Astrocyte (in vitro differentiated cells and primary cell): ENCODE results near the gene SSH2. TPM values are rescaled to one million over a fixed set of nuclear protein-coding genes. Genes with fewer than 3 reads are reported as not detected.

Source experiments
- DNase-seq: peaks from one replicate; pipeline ENCODE4 v3.0.0-alpha.2; 2010; ENCODE audit warnings: low read depth
- FAIRE-seq: peaks from 2 replicates; lab custom pipeline; 2011; peaks lifted over from hg19 to GRCh38; lab: Jason Lieb, UNC
- H2AFZ ChIP-seq: 2 replicates; pipeline ENCODE4 v1.6.0; 2012; ENCODE audit warnings: low read depth, low read length, inconsistent platforms
- H3K27ac ChIP-seq: 2 replicates; pipeline ENCODE4 v1.5.1; 2011; ENCODE audit warnings: low read depth, low read length, inconsistent platforms
- H3K27me3 ChIP-seq: 2 replicates; pipeline ENCODE4 v1.6.0; 2011; ENCODE audit warnings: low read length, inconsistent platforms; ENCODE audit not compliant: insufficient read depth
- H3K36me3 ChIP-seq: 2 replicates; pipeline ENCODE4 v1.5.1; 2011; ENCODE audit warnings: low read length, inconsistent platforms; ENCODE audit not compliant: insufficient read depth
- H3K4me1 ChIP-seq: 2 replicates; pipeline ENCODE4 v1.5.1; 2011; ENCODE audit warnings: low read length, inconsistent platforms; ENCODE audit not compliant: insufficient read depth
- H3K4me2 ChIP-seq: 2 replicates; pipeline ENCODE4 v1.6.0; 2012; ENCODE audit warnings: low read length, inconsistent platforms
- H3K4me3 ChIP-seq: 2 replicates; pipeline ENCODE4 v1.5.1; 2011; ENCODE audit warnings: low read depth, mild to moderate bottlenecking, low read length, inconsistent platforms; ENCODE audit not compliant: insufficient read depth
- H3K79me2 ChIP-seq: 2 replicates; pipeline ENCODE4 v1.6.0; 2012; ENCODE audit warnings: mild to moderate bottlenecking, low read length, inconsistent platforms; ENCODE audit not compliant: insufficient read depth
- H3K9ac ChIP-seq: 2 replicates; pipeline ENCODE4 v1.6.0; 2012; ENCODE audit warnings: mild to moderate bottlenecking, low read length, inconsistent platforms
- H3K9me3 ChIP-seq: 2 replicates; pipeline ENCODE4 v1.5.1; 2012; ENCODE audit warnings: low read depth, mild to moderate bottlenecking, low read length, inconsistent platforms; ENCODE audit not compliant: insufficient read depth
- H4K20me1 ChIP-seq: 2 replicates; pipeline ENCODE4 v1.6.0; 2012; ENCODE audit warnings: low read length, inconsistent platforms; ENCODE audit not compliant: insufficient read depth
- H3K27ac Mint-ChIP-seq: one replicate; pipeline ENCODE4 v1.8.0; 2021; ENCODE audit warnings: mild to moderate bottlenecking, mixed read lengths; ENCODE audit not compliant: unreplicated experiment
- H3K27me3 Mint-ChIP-seq: one replicate; pipeline ENCODE4 v1.8.0; 2021; ENCODE audit warnings: low read depth, mixed read lengths; ENCODE audit not compliant: unreplicated experiment
- H3K36me3 Mint-ChIP-seq: one replicate; pipeline ENCODE4 v1.8.0; 2021; ENCODE audit warnings: low read depth, mixed read lengths; ENCODE audit not compliant: unreplicated experiment
- H3K4me1 Mint-ChIP-seq: one replicate; pipeline ENCODE4 v1.8.0; 2021; ENCODE audit warnings: low read depth, mixed read lengths; ENCODE audit not compliant: unreplicated experiment
- H3K4me3 Mint-ChIP-seq: one replicate; pipeline ENCODE4 v1.8.0; 2021; ENCODE audit warnings: mild to moderate bottlenecking, moderate library complexity, mixed read lengths; ENCODE audit not compliant: unreplicated experiment
- H3K9me3 Mint-ChIP-seq: one replicate; pipeline ENCODE4 v1.8.0; 2021; ENCODE audit warnings: mild to moderate bottlenecking, mixed read lengths; ENCODE audit not compliant: unreplicated experiment
- EZH2 ChIP-seq: IDR thresholded peaks from 2 replicates; pipeline ENCODE4 v1.6.1; 2012; ENCODE audit warnings: mild to moderate bottlenecking, low read length, inconsistent platforms; ENCODE audit not compliant: insufficient read depth
- total RNA-seq: library from RNA; stranded (reverse); gene quantifications from 2 replicates; pipeline ENCODE4 v1.2.1, GENCODE V29; 2021
- TF ChIP-seq, protein P1 (sequence below): IDR thresholded peaks from 2 replicates; pipeline ENCODE4 v1.5.1; 2011; ENCODE audit warnings: low read depth, mild to moderate bottlenecking, inconsistent platforms, low read length, moderate library complexity; ENCODE audit not compliant: insufficient read depth

SSH2 gene
- total RNA-seq, 1 donor from 2014 or later, result 31.1 TPM

DNA sequence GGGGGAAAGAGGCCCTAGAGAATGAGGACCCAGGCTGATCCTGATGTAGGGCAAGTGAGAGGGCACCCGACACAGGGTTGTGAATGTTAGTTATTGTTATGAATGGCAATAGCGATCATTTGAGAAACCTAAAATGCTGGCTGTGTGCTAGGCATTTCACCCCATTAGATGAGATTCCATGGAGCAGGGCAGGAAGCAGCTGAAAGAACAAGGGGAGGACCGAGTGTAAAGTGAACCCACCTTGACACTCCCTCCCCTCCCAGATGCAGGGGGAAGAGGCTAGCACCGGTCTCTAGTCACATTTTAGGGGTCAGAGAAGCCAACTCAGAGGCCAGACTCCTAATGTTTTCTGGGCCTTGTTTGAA lies 306.8 kb downstream of the SSH2 start:
- H3K36me3 Mint-ChIP-seq, result no peaks in the 10 kb centered on the region
- FAIRE-seq (no peak), DNase-seq (no peak)
- peak overlapping the region; percentile 83 for H3K4me3 Mint-ChIP-seq
- TF ChIP-seq EZH2, result no peak
- TF ChIP-seq, protein P1, sequence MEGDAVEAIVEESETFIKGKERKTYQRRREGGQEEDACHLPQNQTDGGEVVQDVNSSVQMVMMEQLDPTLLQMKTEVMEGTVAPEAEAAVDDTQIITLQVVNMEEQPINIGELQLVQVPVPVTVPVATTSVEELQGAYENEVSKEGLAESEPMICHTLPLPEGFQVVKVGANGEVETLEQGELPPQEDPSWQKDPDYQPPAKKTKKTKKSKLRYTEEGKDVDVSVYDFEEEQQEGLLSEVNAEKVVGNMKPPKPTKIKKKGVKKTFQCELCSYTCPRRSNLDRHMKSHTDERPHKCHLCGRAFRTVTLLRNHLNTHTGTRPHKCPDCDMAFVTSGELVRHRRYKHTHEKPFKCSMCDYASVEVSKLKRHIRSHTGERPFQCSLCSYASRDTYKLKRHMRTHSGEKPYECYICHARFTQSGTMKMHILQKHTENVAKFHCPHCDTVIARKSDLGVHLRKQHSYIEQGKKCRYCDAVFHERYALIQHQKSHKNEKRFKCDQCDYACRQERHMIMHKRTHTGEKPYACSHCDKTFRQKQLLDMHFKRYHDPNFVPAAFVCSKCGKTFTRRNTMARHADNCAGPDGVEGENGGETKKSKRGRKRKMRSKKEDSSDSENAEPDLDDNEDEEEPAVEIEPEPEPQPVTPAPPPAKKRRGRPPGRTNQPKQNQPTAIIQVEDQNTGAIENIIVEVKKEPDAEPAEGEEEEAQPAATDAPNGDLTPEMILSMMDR, result no peak
- H2AFZ ChIP-seq, result no peak overlapping the region
- peak overlapping the region; percentile 80 for H3K4me2 ChIP-seq
- H4K20me1 ChIP-seq, result peaks cover 11% of the 10 kb centered on the region
- no peaks in the 10 kb centered on the region for H3K9me3 Mint-ChIP-seq
- H3K27ac ChIP-seq, result no peak overlapping the region
- H3K4me3 ChIP-seq, result peak overlapping the region; percentile 47
- H3K79me2 ChIP-seq, result no peaks in the 10 kb centered on the region
- H3K27ac Mint-ChIP-seq, result peak overlapping the region; percentile 41
- no peaks in the 10 kb centered on the region for H3K27me3 Mint-ChIP-seq
- peaks cover 6% of the 10 kb centered on the region for H3K4me1 ChIP-seq
- no peaks in the 10 kb centered on the region for H3K9me3 ChIP-seq
- no peaks in the 10 kb centered on the region for H3K27me3 ChIP-seq
- H3K9ac ChIP-seq, result no peak overlapping the region
- peaks cover 15% of the 10 kb centered on the region for H3K4me1 Mint-ChIP-seq
- no peaks in the 10 kb centered on the region for H3K36me3 ChIP-seq

DNA sequence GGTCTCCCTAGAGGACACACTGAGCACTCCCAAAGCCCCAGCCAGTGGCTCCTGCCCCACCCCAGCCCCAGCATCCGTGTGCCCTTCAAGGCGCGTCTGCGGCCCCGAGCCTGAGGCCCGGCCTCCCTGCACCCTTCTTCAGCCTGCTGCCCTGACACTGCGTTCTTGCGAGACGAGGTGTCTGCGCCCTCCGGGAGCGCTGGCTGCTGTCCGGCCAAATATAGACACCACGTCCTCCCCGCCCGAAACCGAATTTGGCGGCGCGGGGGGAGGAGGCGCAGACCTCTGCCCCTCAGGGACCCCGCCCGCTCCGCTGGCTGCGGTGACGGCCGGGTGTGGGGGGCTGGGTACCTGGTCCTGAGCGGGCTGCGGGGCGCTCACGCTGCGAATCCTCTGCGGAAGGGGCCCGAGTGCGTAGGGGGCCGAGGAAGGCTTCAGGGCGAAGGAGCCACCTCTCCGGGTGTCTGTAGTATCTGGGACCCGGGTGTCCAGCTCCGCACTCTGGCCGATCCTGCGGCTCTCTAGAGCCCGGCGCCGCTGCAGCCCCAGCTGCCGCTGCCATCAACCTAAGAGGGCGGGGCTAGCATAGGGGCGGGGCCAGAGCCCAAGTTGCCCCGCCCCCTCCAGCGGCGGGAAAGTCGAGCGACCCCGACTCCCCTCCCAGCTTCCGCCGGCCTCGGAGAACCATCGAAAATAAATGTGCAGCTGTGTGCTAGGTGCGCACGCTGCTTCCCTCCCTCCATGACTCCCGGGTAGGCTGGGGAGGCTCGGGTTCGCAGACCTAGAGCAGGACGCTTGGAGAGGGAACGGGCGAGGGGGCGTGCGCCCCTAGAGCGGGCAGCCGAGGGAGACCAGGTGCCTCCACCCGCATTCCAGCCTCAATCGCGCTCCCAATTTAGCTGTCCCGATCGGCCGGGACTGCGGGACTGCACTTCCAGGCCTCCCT lies 307.4 kb downstream of the SSH2 start, which contains the start of gene CORO6:
TSS of gene CORO6 (minus strand) at position 576 of the 946 bp plus-strand sequence. CDS start 1,491 bp downstream, outside the sequence.
- Histone ChIP-seq H3K4me2 (peak within 1 kb of the TSS; percentile 80), H3K27me3 (no peaks in the 10 kb centered on the region), H4K20me1 (peaks cover 8% of the 10 kb centered on the region), H3K36me3 (no peaks in the 10 kb centered on the region), H2AFZ (peak within 1 kb of the TSS; percentile 33), H3K4me3 (peak within 1 kb of the TSS; percentile 47), H3K9me3 (no peaks in the 10 kb centered on the region), H3K27ac (no peak within 1 kb of the TSS), H3K4me1 (peaks cover 11% of the 10 kb centered on the region), H3K79me2 (no peaks in the 10 kb centered on the region), H3K9ac (peak within 1 kb of the TSS; percentile 37)
- Mint-ChIP-seq H3K27me3 (no peaks in the 10 kb centered on the region), H3K4me1 (peaks cover 16% of the 10 kb centered on the region), H3K4me3 (peak within 1 kb of the TSS; percentile 83), H3K9me3 (no peaks in the 10 kb centered on the region), H3K36me3 (no peaks in the 10 kb centered on the region), H3K27ac (peak within 1 kb of the TSS; percentile 41)
- no peak for DNase-seq
- TF ChIP-seq EZH2, result no peak
- TF ChIP-seq, protein P1, result no peak
- no peak for FAIRE-seq
